ENCODE results near the gene MAP4. TPM values are rescaled to one million over a fixed set of nuclear protein-coding genes. Genes with fewer than 3 reads are reported as not detected.
"Not testable (repeated sequence)": the region's sequence is repeated elsewhere in the genome, so short reads cannot be mapped to it uniquely, and the experiment has no call there.

The MAP4 gene
- total and polyA plus RNA-seq, 2 donors (not counting 3 experiments of a cell fraction or from before 2014, with no cell fraction given) = 121 to 290 TPM

DNA sequence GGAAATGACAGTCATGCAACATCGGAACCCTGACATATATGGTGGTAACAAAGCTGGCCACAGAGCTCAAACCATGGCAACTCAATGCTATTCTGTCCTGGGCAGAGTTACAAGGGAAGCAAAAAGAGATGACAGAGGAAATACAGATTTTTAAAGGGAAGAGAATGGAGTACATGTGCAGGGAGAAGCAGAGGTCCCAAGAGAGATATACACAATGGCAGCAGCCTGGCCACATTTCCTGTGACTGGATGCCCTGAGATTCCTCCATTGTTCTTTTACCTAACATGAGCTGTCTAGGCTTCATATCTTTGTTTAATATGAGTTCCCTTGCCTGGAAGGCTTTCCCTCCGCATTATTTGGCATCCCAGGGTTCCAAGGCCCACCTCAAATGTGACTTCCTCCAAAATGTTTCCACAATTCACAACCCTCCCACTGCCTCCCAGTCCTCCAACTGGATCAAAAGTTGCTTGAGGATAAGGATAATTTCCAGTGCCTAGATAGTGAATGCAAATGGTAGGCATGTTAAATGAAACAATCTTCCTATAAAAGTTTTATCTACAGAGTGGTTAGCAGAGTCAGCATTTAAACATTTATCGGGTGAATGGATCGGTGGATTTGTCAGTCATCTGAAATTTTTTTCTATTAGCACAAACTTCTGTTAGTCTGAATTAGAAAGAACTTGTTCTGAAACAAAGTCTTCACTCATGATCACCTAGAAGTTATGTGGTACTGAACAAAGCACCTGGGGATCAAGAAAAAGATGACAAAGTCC is 127.0 kb downstream of the MAP4 start:
- POLR2A ChIA-PET = no interaction called here
- Histone ChIP-seq H3K9me3 (replicated peaks; ENCODE audit: control insufficient read depth, insufficient read depth, low read length) (no peaks in the 10 kb centered on the region), H2AFZ (ENCODE audit: low read depth, low read length) (no peak overlapping the region), H3K4me2 (ENCODE audit: insufficient read depth, low read length) (no peak overlapping the region), H3K27me3 (ENCODE audit: control insufficient read depth in 2 of 2, insufficient read depth in 2 of 2, low read length in 2 of 2) (no peaks in the 10 kb centered on the region), H3K4me1 (ENCODE audit: control insufficient read depth, extremely low read depth, insufficient read depth, low read length) (peaks cover 5% of the 10 kb centered on the region), H3K36me3 (ENCODE audit: control insufficient read depth in 2 of 2, extremely low read depth in 1 of 2, insufficient read depth in 2 of 2, low read length in 2 of 2) (peaks cover 14 to 25% of the 10 kb centered on the region in 2 experiments), H4K20me1 (replicated peaks; ENCODE audit: control insufficient read depth, extremely low read depth, insufficient read depth, low read length) (no peaks in the 10 kb centered on the region), H3K9me1 (replicated peaks; ENCODE audit: control insufficient read depth, extremely low read depth, insufficient read depth, low read length) (no peaks in the 10 kb centered on the region), H3K27ac (ENCODE audit: insufficient read depth, low read depth, low read length) (no peak overlapping the region), H3K4me3 (replicated peaks in 1 of 3; ENCODE audit: insufficient read depth in 1 of 3, low read depth in 1 of 3, low read length in 3 of 3) (no peak overlapping the region), H3K79me2 (ENCODE audit: control insufficient read depth, insufficient read depth, low read length) (no peaks in the 10 kb centered on the region), H3K9ac (replicated peaks; ENCODE audit: extremely low read depth, insufficient read depth, low read length) (no peak overlapping the region)
- TF ChIP-seq, protein P1, sequence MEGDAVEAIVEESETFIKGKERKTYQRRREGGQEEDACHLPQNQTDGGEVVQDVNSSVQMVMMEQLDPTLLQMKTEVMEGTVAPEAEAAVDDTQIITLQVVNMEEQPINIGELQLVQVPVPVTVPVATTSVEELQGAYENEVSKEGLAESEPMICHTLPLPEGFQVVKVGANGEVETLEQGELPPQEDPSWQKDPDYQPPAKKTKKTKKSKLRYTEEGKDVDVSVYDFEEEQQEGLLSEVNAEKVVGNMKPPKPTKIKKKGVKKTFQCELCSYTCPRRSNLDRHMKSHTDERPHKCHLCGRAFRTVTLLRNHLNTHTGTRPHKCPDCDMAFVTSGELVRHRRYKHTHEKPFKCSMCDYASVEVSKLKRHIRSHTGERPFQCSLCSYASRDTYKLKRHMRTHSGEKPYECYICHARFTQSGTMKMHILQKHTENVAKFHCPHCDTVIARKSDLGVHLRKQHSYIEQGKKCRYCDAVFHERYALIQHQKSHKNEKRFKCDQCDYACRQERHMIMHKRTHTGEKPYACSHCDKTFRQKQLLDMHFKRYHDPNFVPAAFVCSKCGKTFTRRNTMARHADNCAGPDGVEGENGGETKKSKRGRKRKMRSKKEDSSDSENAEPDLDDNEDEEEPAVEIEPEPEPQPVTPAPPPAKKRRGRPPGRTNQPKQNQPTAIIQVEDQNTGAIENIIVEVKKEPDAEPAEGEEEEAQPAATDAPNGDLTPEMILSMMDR (IDR thresholded peaks at IDR 0.05; ENCODE audit: extremely low read depth in 1 of 2, insufficient read depth in 1 of 2, low read depth in 1 of 2, low read length in 2 of 2) = no peak
- FAIRE-seq (peak; percentile 24), DNase-seq (ENCODE audit: low read depth, low spot score) (peak; percentile 10)
- dilution Hi-C loops (cut with MboI; ENCODE audit: extremely low pct_ligation_motif_present, low sequenced_read_pairs) = no loop called here
- BruUV-seq (replicated peaks) = no TSS peak
- intact Hi-C loops (cut with micrococcal nuclease) = no loop called here
- CTCF ChIA-PET = interaction anchor here (0.6 to 1.5 kb wide), 4 partner anchors 27 to 262 kb away, joined by 4 to 7 read pairs (median 5); no protein-coding TSS in a partner anchor

DNA sequence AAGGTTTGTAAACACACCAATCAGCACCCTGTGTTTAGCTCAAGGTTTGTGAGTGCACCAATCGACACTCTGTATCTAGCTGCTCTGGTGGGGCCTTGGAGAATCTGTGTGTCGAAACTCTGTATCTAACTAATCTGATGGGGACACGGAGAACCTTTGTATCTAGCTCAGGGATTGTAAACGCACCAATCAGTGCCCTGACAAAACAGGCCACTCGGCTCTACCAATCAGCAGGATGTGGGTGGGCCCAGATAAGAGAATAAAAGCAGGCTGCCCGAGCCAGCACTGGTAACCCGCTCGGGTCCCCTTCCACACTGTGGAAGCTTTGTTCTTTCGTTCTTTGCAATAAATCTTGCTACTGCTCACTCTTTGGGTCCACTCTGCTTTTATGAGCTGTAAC is 128.2 kb downstream of the MAP4 start:
- H3K36me3 ChIP-seq (ENCODE audit: control insufficient read depth in 2 of 2, extremely low read depth in 1 of 2, insufficient read depth in 2 of 2, low read length in 2 of 2) = peaks cover 14 to 25% of the 10 kb centered on the region in 2 experiments
- H3K9me1 ChIP-seq (replicated peaks; ENCODE audit: control insufficient read depth, extremely low read depth, insufficient read depth, low read length); H3K9ac ChIP-seq (replicated peaks; ENCODE audit: extremely low read depth, insufficient read depth, low read length); DNase-seq (ENCODE audit: low read depth, low spot score); FAIRE-seq; H3K4me3 ChIP-seq (replicated peaks in 1 of 3; ENCODE audit: insufficient read depth in 1 of 3, low read depth in 1 of 3, low read length in 3 of 3); intact Hi-C loops (cut with micrococcal nuclease); H4K20me1 ChIP-seq (replicated peaks; ENCODE audit: control insufficient read depth, extremely low read depth, insufficient read depth, low read length); H3K27me3 ChIP-seq (ENCODE audit: control insufficient read depth in 2 of 2, insufficient read depth in 2 of 2, low read length in 2 of 2); H3K4me2 ChIP-seq (ENCODE audit: insufficient read depth, low read length); H3K9me3 ChIP-seq (replicated peaks; ENCODE audit: control insufficient read depth, insufficient read depth, low read length); H3K4me1 ChIP-seq (ENCODE audit: control insufficient read depth, extremely low read depth, insufficient read depth, low read length); H3K79me2 ChIP-seq (ENCODE audit: control insufficient read depth, insufficient read depth, low read length); BruUV-seq (replicated peaks); H2AFZ ChIP-seq (ENCODE audit: low read depth, low read length); dilution Hi-C loops (cut with MboI; ENCODE audit: extremely low pct_ligation_motif_present, low sequenced_read_pairs); POLR2A ChIA-PET; H3K27ac ChIP-seq (ENCODE audit: insufficient read depth, low read depth, low read length): not testable (repeated sequence)
- CTCF ChIA-PET = interaction anchor here (1.5 kb wide), 1 partner anchor 102 kb away, joined by 5 read pairs; no protein-coding TSS in a partner anchor

All from endothelial cell of umbilical vein (primary cell).